Ectodermal cell (in vitro differentiated cells): ENCODE measurements around the gene CD244.

ENCODE experiments used
- H3K27ac ChIP-seq: 2 replicates; pipeline ENCODE4 v1.7.0; 2013; ENCODE audit warnings: mild to moderate bottlenecking, low read depth, low read length; ENCODE audit not compliant: insufficient read depth, poor library complexity, severe bottlenecking
- H3K27me3 ChIP-seq: 2 replicates; pipeline ENCODE4 v1.7.0; 2013; ENCODE audit warnings: mild to moderate bottlenecking, low read length; ENCODE audit not compliant: insufficient read depth, control insufficient read depth, poor library complexity, severe bottlenecking
- H3K36me3 ChIP-seq: one replicate; pipeline ENCODE4 v1.7.0; 2013; ENCODE audit warnings: low read length; ENCODE audit not compliant: control insufficient read depth, insufficient read depth
- H3K4me1 ChIP-seq: one replicate; pipeline ENCODE4 v1.7.0; 2013; ENCODE audit warnings: low read length; ENCODE audit not compliant: control insufficient read depth, insufficient read depth
- H3K4me3 ChIP-seq: 2 replicates; pipeline ENCODE4 v1.7.0; 2013; ENCODE audit warnings: low read depth, low read length, control low read depth; ENCODE audit not compliant: insufficient read depth
- H3K9me3 ChIP-seq: 2 replicates; pipeline ENCODE4 v1.7.0; 2013; ENCODE audit warnings: mild to moderate bottlenecking, low read length, moderate library complexity; ENCODE audit not compliant: control insufficient read depth
- WGBS, 2 experiments: methylation state at CpG; one replicate each; pipeline ENCODE4 v1.1.7; 2013; ENCODE audit warnings: missing lambda C conversion rate in 2 of 2; 5-methylcytosine and 5-hydroxymethylcytosine counted together

Gene CD244

GRCh38 chr1:160864173-160864572 is 1.5 kb upstream of the CD244 start:
- H3K27ac ChIP-seq = no peak overlapping the region
- no peaks in the 10 kb centered on the region for H3K36me3 ChIP-seq
- no peaks in the 10 kb centered on the region for H3K4me1 ChIP-seq
- H3K9me3 ChIP-seq = no peaks in the 10 kb centered on the region
- no peaks in the 10 kb centered on the region for H3K27me3 ChIP-seq
- no peak overlapping the region for H3K4me3 ChIP-seq
- 88 to 100% methylated on average over 2 of the region's 2 CpGs for WGBS, 2 experiments

- Histone ChIP-seq H3K36me3 (no peaks in the 10 kb centered on the region), H3K27ac (no peak overlapping the region), H3K4me1 (no peaks in the 10 kb centered on the region), H3K27me3 (no peaks in the 10 kb centered on the region), H3K9me3 (no peaks in the 10 kb centered on the region), H3K4me3 (no peak overlapping the region)
- 93% methylated on average over 4 of the region's 4 CpGs for WGBS, 2 experiments
Measured at GRCh38 chr1:160863774-160864131, 1.1 kb upstream of the CD244 start.

GRCh38 chr1:160863061-160863773 is 530 bp upstream of the CD244 start:
- WGBS, 2 experiments = 92 to 93% methylated on average over 11 of the region's 11 CpGs
- Histone ChIP-seq H3K9me3 (no peaks in the 10 kb centered on the region), H3K27me3 (no peaks in the 10 kb centered on the region), H3K36me3 (no peaks in the 10 kb centered on the region), H3K4me1 (no peaks in the 10 kb centered on the region), H3K4me3 (no peak overlapping the region), H3K27ac (no peak overlapping the region)

GRCh38 chr1:160860840-160861505 is 1.7 kb downstream of the CD244 start:
- 65 to 66% methylated on average over 5 of the region's 5 CpGs for WGBS, 2 experiments

GRCh38 chr1:160859166-160859565 is 3.5 kb downstream of the CD244 start:
- Histone ChIP-seq H3K36me3 (no peaks in the 10 kb centered on the region), H3K9me3 (no peaks in the 10 kb centered on the region), H3K27me3 (no peaks in the 10 kb centered on the region), H3K4me1 (no peaks in the 10 kb centered on the region), H3K4me3 (no peak overlapping the region), H3K27ac (no peak overlapping the region)
- WGBS, 2 experiments = 92 to 94% methylated on average over 4 to 5 of the region's 5 CpGs

More at GRCh38 chr1:160860840-160861505, 1.7 kb downstream of the CD244 start:
- Histone ChIP-seq H3K4me1 (no peaks in the 10 kb centered on the region), H3K27ac (no peak overlapping the region), H3K36me3 (no peaks in the 10 kb centered on the region), H3K9me3 (no peaks in the 10 kb centered on the region), H3K27me3 (no peaks in the 10 kb centered on the region), H3K4me3 (no peak overlapping the region)

GRCh38 chr1:160858507-160858906 is 4.2 kb downstream of the CD244 start:
- Histone ChIP-seq H3K4me1 (no peaks in the 10 kb centered on the region), H3K36me3 (no peaks in the 10 kb centered on the region), H3K9me3 (no peaks in the 10 kb centered on the region), H3K27ac (no peak overlapping the region), H3K4me3 (no peak overlapping the region), H3K27me3 (no peaks in the 10 kb centered on the region)
- WGBS, 2 experiments = 94 to 96% methylated on average over 3 of the region's 3 CpGs

GRCh38 chr1:160858097-160858496 is 4.6 kb downstream of the CD244 start:
- H3K9me3 ChIP-seq = no peaks in the 10 kb centered on the region
- WGBS, 2 experiments = 40 to 41% methylated on average over 4 of the region's 4 CpGs
- no peak overlapping the region for H3K27ac ChIP-seq
- H3K27me3 ChIP-seq = no peaks in the 10 kb centered on the region
- no peaks in the 10 kb centered on the region for H3K36me3 ChIP-seq
- H3K4me1 ChIP-seq = no peaks in the 10 kb centered on the region
- no peak overlapping the region for H3K4me3 ChIP-seq

GRCh38 chr1:160855181-160855981 is 7.3 kb downstream of the CD244 start:
- H3K27me3 ChIP-seq = no peaks in the 10 kb centered on the region
- H3K9me3 ChIP-seq = no peaks in the 10 kb centered on the region
- 80 to 81% methylated on average over 9 of the region's 9 CpGs for WGBS, 2 experiments

GRCh38 chr1:160853754-160854153 is 8.9 kb downstream of the CD244 start:
- H3K4me3 ChIP-seq = no peak overlapping the region
- WGBS, 2 experiments = 91 to 93% methylated on average over 2 of the region's 2 CpGs
- H3K36me3 ChIP-seq = no peaks in the 10 kb centered on the region
- H3K9me3 ChIP-seq = no peaks in the 10 kb centered on the region
- H3K4me1 ChIP-seq = no peaks in the 10 kb centered on the region
- H3K27ac ChIP-seq = no peak overlapping the region
- H3K27me3 ChIP-seq = no peaks in the 10 kb centered on the region

More at GRCh38 chr1:160855181-160855981, 7.3 kb downstream of the CD244 start:
- H3K27ac ChIP-seq = no peak overlapping the region
- H3K4me3 ChIP-seq = no peak overlapping the region
- no peaks in the 10 kb centered on the region for H3K4me1 ChIP-seq
- H3K36me3 ChIP-seq = no peaks in the 10 kb centered on the region

- Histone ChIP-seq H3K9me3 (no peaks in the 10 kb centered on the region), H3K27me3 (no peaks in the 10 kb centered on the region), H3K4me1 (no peaks in the 10 kb centered on the region), H3K4me3 (no peak overlapping the region), H3K36me3 (no peaks in the 10 kb centered on the region), H3K27ac (no peak overlapping the region)
- WGBS, 2 experiments = 86% methylated on average over 3 of the region's 3 CpGs; no CpG with 5 or more reads in 1 of the 2 experiments
Measured at GRCh38 chr1:160853014-160853413, 9.7 kb downstream of the CD244 start.
